ENCODE results near the gene ZBTB7C. TPM values are rescaled to one million over a fixed set of nuclear protein-coding genes. Genes with fewer than 3 reads are reported as not detected.

ZBTB7C gene
- polyA plus RNA-seq, 1 experiment = not detected

- ChIA-PET POLR2A (no interaction called here), CTCF (no interaction called here)
- no peak for TF ChIP-seq CTCF (IDR thresholded peaks at IDR 0.05; ENCODE audit: insufficient read depth, low read depth, low read length)
- DNase-seq (ENCODE audit: low read depth) = no peak
- Histone ChIP-seq H3K4me3 (ENCODE audit: low read depth, low read length) (no peak overlapping the region), H3K27me3 (ENCODE audit: control insufficient read depth, insufficient read depth, low read length) (peaks cover 8% of the 10 kb centered on the region), H3K36me3 (ENCODE audit: control insufficient read depth, insufficient read depth, low read length) (no peaks in the 10 kb centered on the region)
These were observed 309.0 kb downstream of the ZBTB7C start for GRCh38 chr18:48100165-48100575.

- ChIA-PET POLR2A (no interaction called here), CTCF (no interaction called here)
- no peak for DNase-seq (ENCODE audit: low read depth)
- no peak overlapping the region for H3K4me3 ChIP-seq (ENCODE audit: low read depth, low read length)
- peaks cover 8% of the 10 kb centered on the region for H3K27me3 ChIP-seq (ENCODE audit: control insufficient read depth, insufficient read depth, low read length)
- TF ChIP-seq CTCF (IDR thresholded peaks at IDR 0.05; ENCODE audit: insufficient read depth, low read depth, low read length) = no peak
- H3K36me3 ChIP-seq (ENCODE audit: control insufficient read depth, insufficient read depth, low read length) = no peaks in the 10 kb centered on the region
These were observed 309.6 kb downstream of the ZBTB7C start for GRCh38 chr18:48099481-48100164.

GRCh38 chr18:48098538-48098937 is 310.6 kb downstream of the ZBTB7C start:
- Histone ChIP-seq H3K27me3 (ENCODE audit: control insufficient read depth, insufficient read depth, low read length) (peaks cover 8% of the 10 kb centered on the region), H3K4me3 (ENCODE audit: low read depth, low read length) (no peak overlapping the region), H3K36me3 (ENCODE audit: control insufficient read depth, insufficient read depth, low read length) (no peaks in the 10 kb centered on the region)
- DNase-seq (ENCODE audit: low read depth) = no peak
- POLR2A ChIA-PET = no interaction called here
- CTCF ChIA-PET = no interaction called here
- no peak for TF ChIP-seq CTCF (IDR thresholded peaks at IDR 0.05; ENCODE audit: insufficient read depth, low read depth, low read length)

- Histone ChIP-seq H3K4me3 (ENCODE audit: low read depth, low read length) (no peak overlapping the region), H3K27me3 (ENCODE audit: control insufficient read depth, insufficient read depth, low read length) (peaks cover 8% of the 10 kb centered on the region), H3K36me3 (ENCODE audit: control insufficient read depth, insufficient read depth, low read length) (no peaks in the 10 kb centered on the region)
- CTCF ChIA-PET = no interaction called here
- POLR2A ChIA-PET = no interaction called here
- no peak for TF ChIP-seq CTCF (IDR thresholded peaks at IDR 0.05; ENCODE audit: insufficient read depth, low read depth, low read length)
- no peak for DNase-seq (ENCODE audit: low read depth)
These were observed 311.2 kb downstream of the ZBTB7C start for GRCh38 chr18:48098007-48098406.

- no peak for DNase-seq (ENCODE audit: low read depth)
- ChIA-PET CTCF (no interaction called here), POLR2A (no interaction called here)
- Histone ChIP-seq H3K36me3 (ENCODE audit: control insufficient read depth, insufficient read depth, low read length) (no peaks in the 10 kb centered on the region), H3K4me3 (ENCODE audit: low read depth, low read length) (no peak overlapping the region), H3K27me3 (ENCODE audit: control insufficient read depth, insufficient read depth, low read length) (peaks cover 8% of the 10 kb centered on the region)
- TF ChIP-seq CTCF (IDR thresholded peaks at IDR 0.05; ENCODE audit: insufficient read depth, low read depth, low read length) = no peak
These were observed 313.5 kb downstream of the ZBTB7C start for GRCh38 chr18:48095726-48096125.
